GM21825 (cell line): Measurements from ENCODE around the gene ATG14.
"Not testable (repeated sequence)": the region's sequence is repeated elsewhere in the genome, so short reads cannot be mapped to it uniquely, and the experiment has no call there.

ENCODE experiments used
- ATAC-seq: cut with Tn5 transposase; IDR thresholded peaks from one replicate; pipeline ENCODE4 v1.9.1; 2021; ENCODE audit warnings: mild to moderate bottlenecking, moderate library complexity; ENCODE audit not compliant: unreplicated experiment

Gene ATG14

DNA sequence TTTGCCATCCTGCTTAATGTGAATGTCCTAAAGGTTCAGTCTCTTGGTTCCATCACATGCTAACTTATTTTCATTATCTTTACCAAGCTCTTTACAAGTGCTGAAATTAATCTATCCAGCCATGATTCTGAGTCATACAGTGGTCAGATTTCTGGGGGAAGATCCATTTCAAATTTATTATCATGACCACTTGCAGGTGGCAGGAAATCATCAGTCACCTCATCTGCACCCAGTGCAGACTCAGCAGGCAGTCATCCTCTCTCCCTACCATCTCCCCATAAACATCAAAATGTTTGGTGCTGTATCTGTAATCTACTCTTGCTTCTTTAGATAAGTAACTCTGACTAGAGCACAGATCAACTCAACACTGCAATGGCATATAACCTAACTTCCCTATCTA, 23.5 kb downstream of the ATG14 start:
- ATAC-seq = no peak

DNA sequence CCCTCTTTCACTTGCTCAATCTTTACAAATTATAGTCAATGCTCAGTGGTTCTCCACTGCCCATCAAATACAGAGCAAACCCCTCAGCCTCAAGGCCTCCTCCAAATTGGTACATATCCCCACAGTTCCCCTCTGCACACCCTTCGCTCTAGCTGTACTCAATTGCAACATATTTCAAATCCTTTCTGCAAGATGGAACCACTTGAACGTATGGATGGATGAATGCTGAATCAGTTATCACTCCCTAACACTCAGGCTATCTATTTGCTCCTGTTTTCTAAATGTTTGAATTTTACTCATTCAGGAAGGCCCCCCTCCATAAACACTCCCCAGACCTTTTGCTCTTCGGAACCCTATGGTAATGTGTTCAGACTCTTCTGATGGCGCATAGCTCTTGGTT, 24.5 kb downstream of the ATG14 start:
- ATAC-seq = no peak

- no peak for ATAC-seq
These were observed 25.4 kb downstream of the ATG14 start for GRCh38 chr14:55386037-55386808.

- ATAC-seq = no peak
These were observed 27.1 kb downstream of the ATG14 start for GRCh38 chr14:55384536-55384935.

- ATAC-seq = no peak
These were observed 28.0 kb downstream of the ATG14 start for GRCh38 chr14:55383541-55384140.

DNA sequence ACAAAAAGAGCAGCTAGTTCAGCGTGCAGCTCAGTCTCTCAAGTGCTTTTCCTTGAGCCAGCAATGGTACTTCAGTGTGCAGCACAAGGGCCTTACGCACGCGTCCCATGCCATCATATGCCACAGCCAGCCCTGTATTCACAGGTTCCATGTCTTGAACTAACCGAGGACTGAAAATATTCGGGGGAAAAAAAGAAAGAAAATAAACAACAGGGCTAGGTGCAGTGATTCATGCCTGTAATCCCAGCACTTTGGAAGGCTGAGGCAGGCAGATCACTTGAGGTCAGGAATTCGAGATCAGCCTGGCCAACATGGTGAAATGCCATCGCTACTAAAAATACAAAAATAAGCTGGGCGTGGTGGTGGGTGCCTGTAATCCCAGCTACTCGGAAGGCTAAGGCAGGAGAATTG, 28.6 kb downstream of the ATG14 start:
- ATAC-seq = not testable (repeated sequence)

GRCh38 chr14:55382483-55382882, 29.1 kb downstream of the ATG14 start:
- no peak for ATAC-seq

- no peak for ATAC-seq
These were observed 30.1 kb downstream of the ATG14 start for GRCh38 chr14:55381561-55381960.

- ATAC-seq = no peak
These were observed 30.6 kb downstream of the ATG14 start for GRCh38 chr14:55381040-55381439.

DNA sequence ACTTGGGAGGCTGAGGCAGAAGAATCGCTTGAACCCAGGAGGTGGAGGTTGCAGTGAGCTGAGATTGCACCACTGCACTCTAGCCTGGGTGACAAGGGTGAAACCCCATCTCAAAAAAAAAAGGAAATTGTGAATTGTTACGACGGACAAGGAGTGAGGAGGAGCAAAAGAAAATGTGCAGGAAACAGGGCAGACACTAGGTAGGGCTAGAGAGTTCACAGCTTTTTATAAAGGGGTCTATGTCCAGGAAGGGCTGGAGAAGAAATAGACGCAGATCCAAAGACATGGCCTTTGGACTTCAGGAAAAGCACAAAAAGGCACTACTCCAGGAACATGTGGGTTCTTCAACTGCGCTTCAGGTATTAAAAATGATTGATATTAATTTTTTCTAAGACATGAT, 34.4 kb downstream of the ATG14 start:
- ATAC-seq = no peak

DNA sequence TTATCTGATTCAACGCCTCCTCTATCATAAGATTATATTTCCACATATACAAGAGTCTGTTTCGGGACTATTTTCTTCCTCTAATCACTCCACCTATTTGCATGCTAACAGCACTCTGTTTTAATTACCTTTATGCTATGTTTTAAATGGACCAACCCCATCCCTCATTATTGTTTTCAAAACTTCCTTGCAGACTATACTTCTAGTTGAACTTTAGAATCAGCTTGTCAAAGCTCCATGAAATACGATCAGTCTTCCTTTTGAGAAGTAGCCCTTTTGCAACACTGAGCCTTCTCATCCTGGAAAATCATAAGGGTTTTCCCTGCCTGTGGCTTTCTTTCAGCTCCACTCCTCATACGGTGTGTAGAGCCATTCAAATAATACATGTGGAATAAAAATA, 36.9 kb downstream of the ATG14 start:
- no peak for ATAC-seq

DNA sequence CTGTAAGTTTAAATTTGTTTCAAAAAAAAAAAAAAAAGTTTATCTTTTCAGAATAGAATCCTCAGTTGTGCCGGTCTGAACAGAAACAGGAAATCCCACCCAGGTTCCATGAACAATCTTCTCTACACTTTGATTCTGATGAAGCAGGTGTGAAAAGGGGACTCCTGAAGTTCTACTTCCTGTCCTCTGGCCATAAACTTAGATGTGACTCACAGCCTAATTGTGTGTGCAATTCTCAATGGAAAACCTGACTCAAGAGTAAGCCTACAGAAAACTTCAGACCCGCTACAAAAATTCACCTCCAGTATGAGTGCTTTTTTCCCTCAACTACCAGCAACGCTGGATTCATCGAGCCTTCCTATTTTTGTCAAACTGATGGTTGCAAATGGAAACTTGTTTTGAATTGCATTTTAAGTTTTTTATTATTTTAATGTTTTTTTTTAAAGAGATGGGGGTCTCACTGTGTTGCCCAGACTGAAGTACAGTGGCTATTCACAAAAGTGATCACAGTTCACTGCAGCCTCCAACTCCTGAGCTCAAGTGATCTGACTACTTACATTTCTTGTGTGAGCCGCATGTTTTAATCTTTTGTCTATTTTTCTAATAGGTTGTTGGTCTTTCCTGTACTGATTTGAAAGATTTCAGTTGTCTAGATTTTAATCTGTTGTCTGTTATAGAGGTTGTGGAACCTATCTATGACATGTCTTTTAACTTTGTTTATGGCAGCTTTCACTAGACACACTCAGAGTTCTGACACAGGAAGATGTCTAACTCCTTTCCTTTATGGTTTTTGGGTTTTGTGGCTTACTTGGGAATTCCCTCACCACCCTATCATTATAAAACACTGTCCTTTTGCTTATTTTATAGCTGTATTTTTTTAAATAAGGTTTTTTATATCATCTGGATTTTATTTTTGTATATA, 37.6 kb downstream of the ATG14 start:
- no peak for ATAC-seq

GRCh38 chr14:55372825-55373224, 38.8 kb downstream of the ATG14 start:
- ATAC-seq = no peak

DNA sequence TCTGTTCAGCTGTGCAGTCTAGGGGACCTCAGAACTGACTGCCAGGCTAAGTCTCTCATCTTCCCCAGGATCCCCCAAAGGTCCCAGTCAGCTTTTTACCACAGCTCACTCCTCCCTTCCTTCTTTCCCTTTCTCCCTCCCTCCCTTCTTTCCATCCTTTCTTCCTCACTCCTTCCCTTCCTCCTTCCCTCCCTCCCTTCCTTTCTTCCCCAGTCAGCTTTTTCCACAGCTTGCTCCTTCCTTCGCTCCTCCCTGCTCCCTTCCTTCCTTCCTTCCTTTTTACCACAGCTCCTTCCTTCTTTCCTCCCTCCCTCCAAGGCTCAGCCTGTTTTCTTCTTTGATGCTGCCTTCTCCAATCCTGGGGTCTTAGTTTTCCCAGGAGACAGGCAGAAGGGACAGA, 39.2 kb downstream of the ATG14 start:
- ATAC-seq = no peak

DNA sequence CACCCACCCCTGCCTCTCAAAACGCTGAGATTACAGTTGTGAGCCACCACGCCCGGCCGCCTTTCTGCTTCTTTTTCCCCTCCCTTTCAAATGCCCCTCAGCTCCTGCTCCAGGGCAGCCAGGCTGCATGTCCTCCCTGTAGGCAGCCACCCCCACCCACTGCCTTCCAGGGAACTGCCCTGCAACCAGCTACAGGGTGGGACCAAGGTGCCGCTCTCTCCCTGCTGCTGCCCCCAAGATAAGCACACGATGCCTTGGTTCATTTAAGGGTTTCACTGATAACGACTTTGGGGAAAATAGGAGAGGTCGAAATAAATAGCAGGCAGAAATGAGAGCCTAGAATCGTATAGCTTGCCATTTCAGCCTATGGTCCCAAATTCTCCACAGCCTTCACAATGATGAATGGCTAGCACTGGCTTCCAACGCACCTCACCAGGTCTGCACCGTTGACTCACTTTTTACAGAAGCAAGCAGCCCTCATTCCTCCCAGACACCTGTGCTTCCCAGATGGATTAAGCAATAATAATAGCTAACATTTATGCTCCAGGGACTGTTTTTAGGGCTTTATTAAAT, 40.7 kb downstream of the ATG14 start:
- ATAC-seq = no peak

DNA sequence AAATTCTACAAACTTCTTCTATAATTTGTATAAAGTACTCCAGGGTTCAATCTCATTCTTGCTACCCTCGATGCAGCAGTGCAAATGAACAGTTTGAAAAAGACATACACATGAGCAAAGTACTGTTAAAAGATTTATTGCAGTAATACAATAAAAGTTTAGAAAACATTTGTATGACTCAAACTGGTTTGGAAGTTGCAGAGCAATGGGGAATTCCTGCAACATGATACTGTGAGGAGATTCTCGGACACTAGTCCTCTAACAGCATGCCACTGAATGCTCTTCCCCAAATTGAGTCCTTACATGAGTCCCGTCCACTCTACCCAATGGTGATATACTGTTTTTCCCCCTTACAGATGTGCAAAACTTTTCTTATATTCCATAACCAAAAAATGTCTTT, 45.4 kb downstream of the ATG14 start:
- ATAC-seq = no peak

DNA sequence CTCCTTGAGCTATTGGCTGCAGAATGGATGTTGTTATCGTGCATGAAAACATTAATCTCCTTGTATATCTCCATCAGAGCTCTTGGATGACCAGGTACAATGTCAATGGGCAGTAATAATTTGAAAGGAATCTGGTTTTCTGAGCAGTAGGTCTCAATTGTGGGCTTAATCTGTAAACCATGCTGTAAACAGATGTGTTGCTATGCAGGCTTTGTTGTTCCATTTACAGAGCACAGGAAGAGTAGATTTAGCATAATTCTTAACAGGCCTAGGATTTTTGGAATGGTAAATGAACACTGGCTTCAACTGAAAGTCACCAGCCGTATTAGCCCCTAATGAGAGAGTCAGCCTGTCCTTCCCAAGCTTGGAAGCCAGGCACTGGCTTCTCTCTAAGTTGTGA, 50.4 kb downstream of the ATG14 start:
- no peak for ATAC-seq

GRCh38 chr14:55359307-55359706, 52.3 kb downstream of the ATG14 start:
- ATAC-seq = no peak

DNA sequence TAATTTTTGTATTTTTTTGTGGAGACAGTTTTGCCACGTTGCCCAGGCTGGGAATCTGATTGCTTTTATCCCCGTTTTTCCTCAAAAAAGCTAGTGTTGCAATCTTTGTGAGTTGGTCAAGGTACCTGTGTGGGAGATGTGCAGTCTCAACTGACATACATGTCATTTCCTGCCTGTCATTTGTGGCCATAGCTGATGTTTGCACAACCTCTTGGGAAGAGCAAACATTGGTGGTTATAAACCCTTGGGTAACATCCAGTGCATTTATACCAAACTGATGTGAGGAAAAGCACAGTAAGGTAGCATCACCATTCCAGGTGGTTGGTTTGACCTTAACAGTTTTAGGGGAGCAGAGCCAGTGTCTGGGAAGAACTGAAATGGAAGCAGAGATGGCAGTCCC, 54.7 kb downstream of the ATG14 start:
- no peak for ATAC-seq

DNA sequence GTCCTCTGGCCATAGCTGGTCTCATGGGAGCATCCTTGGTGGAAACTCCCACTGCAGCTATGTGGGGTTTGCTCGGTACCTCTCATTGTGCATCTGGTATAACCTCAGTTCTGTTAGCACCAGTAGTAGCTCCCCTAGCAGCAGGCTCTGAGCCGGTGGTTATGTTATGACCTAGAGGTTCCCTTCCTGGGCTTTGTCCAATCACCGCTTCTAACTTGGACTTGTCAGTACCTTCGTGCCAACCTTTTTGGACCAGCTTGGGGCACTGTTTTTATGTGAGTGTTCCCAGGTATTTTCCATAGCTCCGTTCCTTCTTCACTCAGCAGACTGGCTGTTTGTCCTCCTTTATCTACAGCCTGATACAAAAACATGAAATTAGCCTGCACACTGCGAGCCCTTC, 55.7 kb downstream of the ATG14 start:
- no peak for ATAC-seq

DNA sequence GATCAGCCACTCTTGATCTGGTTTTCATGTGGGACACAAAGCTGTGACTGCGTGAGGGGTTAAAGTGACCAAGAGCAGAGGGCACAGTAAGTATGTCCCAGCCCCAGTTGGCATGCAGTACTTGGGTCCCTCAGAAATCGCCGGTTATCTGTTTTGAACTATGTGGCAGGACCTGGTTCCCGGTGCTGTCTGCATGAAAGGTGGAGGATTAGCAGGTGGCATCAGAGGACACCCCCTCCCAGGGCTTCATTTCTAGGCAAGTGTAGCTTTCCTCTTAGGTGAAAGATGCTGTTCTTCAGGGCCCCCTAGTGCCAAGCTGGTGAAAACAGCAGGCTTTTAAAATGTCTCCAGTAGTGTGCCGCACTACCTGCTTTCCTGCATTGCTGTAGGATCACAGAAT, 57.1 kb downstream of the ATG14 start:
- ATAC-seq = peak; percentile 63
